Keratinocyte (primary cell): ENCODE measurements around the gene DMXL1. TPM values are rescaled to one million over a fixed set of nuclear protein-coding genes. Genes with fewer than 3 reads are reported as not detected.

Experiments
- DNase-seq: peaks from one replicate; pipeline ENCODE4 v3.0.0-alpha.2; 2011; ENCODE audit warnings: low read depth, missing footprints, low spot score
- FAIRE-seq: peaks from 2 replicates; lab custom pipeline; 2011; peaks lifted over from hg19 to GRCh38; lab: Jason Lieb, UNC
- H2AFZ ChIP-seq: 2 replicates; pipeline ENCODE4 v1.6.0; 2012; ENCODE audit warnings: low read length, control low read depth, inconsistent platforms; ENCODE audit not compliant: control insufficient read depth
- H3K27ac ChIP-seq: 2 replicates; pipeline ENCODE4 v1.5.1; 2011; ENCODE audit warnings: low read length; ENCODE audit not compliant: control insufficient read depth, insufficient read depth
- H3K27me3 ChIP-seq: 3 replicates; pipeline ENCODE4 v1.6.0; 2011; ENCODE audit warnings: low read length; ENCODE audit not compliant: control insufficient read depth, insufficient read depth; ENCODE audit errors: extremely low read depth
- H3K36me3 ChIP-seq, 2 experiments: 2 replicates in 1 of 2; 3 replicates in 1 of 2; pipeline ENCODE4 v1.5.1; 2011; ENCODE audit warnings: low read length in 2 of 2, mild to moderate bottlenecking in 1 of 2; ENCODE audit not compliant: control insufficient read depth in 2 of 2, insufficient read depth in 2 of 2; ENCODE audit errors: extremely low read depth in 1 of 2
- H3K4me1 ChIP-seq: 3 replicates; pipeline ENCODE4 v1.5.1; 2011; ENCODE audit warnings: low read length; ENCODE audit not compliant: control insufficient read depth, insufficient read depth; ENCODE audit errors: extremely low read depth
- H3K4me2 ChIP-seq: 3 replicates; pipeline ENCODE4 v1.6.0; 2011; ENCODE audit warnings: low read depth, low read length; ENCODE audit not compliant: control insufficient read depth, insufficient read depth; ENCODE audit errors: extremely low read depth
- H3K4me3 ChIP-seq, 3 experiments: fragments of 200-600 bp in 1 of 3; sonication (generic) in 1 of 3; 2 replicates in 2 of 3; 3 replicates in 1 of 3; pipeline ENCODE4 v1.5.1; 2011 to 2016; ENCODE audit warnings: low read length in 3 of 3, mild to moderate bottlenecking in 3 of 3, control low read depth in 2 of 3, inconsistent platforms in 1 of 3, low read depth in 1 of 3, mixed read lengths in 1 of 3, mixed run types in 1 of 3, moderate library complexity in 1 of 3; ENCODE audit not compliant: control insufficient read depth in 2 of 3, insufficient read depth in 2 of 3; ENCODE audit errors: extremely low read depth in 1 of 3
- H3K79me2 ChIP-seq: 2 replicates; pipeline ENCODE4 v1.6.0; 2012; ENCODE audit warnings: low read length; ENCODE audit not compliant: control insufficient read depth, insufficient read depth
- H3K9ac ChIP-seq: 3 replicates; pipeline ENCODE4 v1.6.0; 2011; ENCODE audit warnings: low read length; ENCODE audit not compliant: control insufficient read depth, insufficient read depth; ENCODE audit errors: extremely low read depth
- H3K9me1 ChIP-seq: 3 replicates; pipeline ENCODE4 v1.6.0; 2011; ENCODE audit warnings: low read length; ENCODE audit not compliant: control insufficient read depth, insufficient read depth; ENCODE audit errors: extremely low read depth
- H3K9me3 ChIP-seq: 2 replicates; pipeline ENCODE4 v1.5.1; 2012; ENCODE audit warnings: low read depth, low read length; ENCODE audit not compliant: control insufficient read depth
- H4K20me1 ChIP-seq: 3 replicates; pipeline ENCODE4 v1.6.0; 2011; ENCODE audit warnings: low read length; ENCODE audit not compliant: control insufficient read depth, insufficient read depth; ENCODE audit errors: extremely low read depth
- CTCF ChIP-seq, 3 experiments: IDR thresholded peaks in 1 of 3; conservative IDR thresholded peaks in 1 of 3; optimal IDR thresholded peaks in 1 of 3; 2 replicates in 2 of 3; 3 replicates in 1 of 3; pipeline versions ENCODE3 to v1.5.1; 2011; ENCODE audit warnings: low read length in 3 of 3, mild to moderate bottlenecking in 3 of 3, moderate library complexity in 2 of 3, control low read depth in 1 of 3, inconsistent platforms in 1 of 3; ENCODE audit not compliant: insufficient read depth in 2 of 3; ENCODE audit errors: extremely low read depth in 1 of 3
- EZH2 ChIP-seq: IDR thresholded peaks from one replicate; pipeline ENCODE4 v1.6.1; 2012; ENCODE audit warnings: inconsistent platforms, mild to moderate bottlenecking, low read length, moderate library complexity
- dilution Hi-C: fragments of 300-500 bp; cut with MboI; formaldehyde crosslinking; loops from one replicate; pipeline ENCODE4 v1.7.0; 2020; ENCODE audit warnings: low sequenced_read_pairs; ENCODE audit not compliant: extremely low pct_ligation_motif_present
- polyA plus RNA-seq, 5 experiments: library from polyadenylated mRNA; depleted of rRNA in 3 of 5; stranded (reverse) in 3 of 5; stranded (forward) in 1 of 5; unstranded in 1 of 5; fragments of >200 nt; gene quantifications; 1 replicate in 1 of 5; 2 replicates in 3 of 5; 3 replicates in 1 of 5; pipeline versions ENCODE4 v1.2.1 to v1.2.3, GENCODE V29; 2011 to 2012; ENCODE audit warnings: missing spikeins in 2 of 5, low read depth in 1 of 5, low replicate concordance in 1 of 5

Gene DMXL1
- polyA plus RNA-seq, 1 donor (not counting 4 experiments of a cell fraction or from before 2014, with no cell fraction given) = 13.1 TPM

GRCh38 chr5:119058979-119059529 is 11.8 kb upstream of the DMXL1 start:
- no peaks in the 10 kb centered on the region for H3K27me3 ChIP-seq
- no peak overlapping the region for H3K4me2 ChIP-seq
- no peak for DNase-seq
- no peaks in the 10 kb centered on the region for H4K20me1 ChIP-seq
- H3K36me3 ChIP-seq = no peaks in the 10 kb centered on the region
- H3K4me3 ChIP-seq = no peak overlapping the region
- no peak for TF ChIP-seq EZH2
- no peak for TF ChIP-seq CTCF (optimal IDR thresholded peaks at IDR 0.05 in 1 of 3, IDR thresholded peaks at IDR 0.05 in 1 of 3, conservative IDR thresholded peaks at IDR 0.05 in 1 of 3; ENCODE audit: extremely low read depth in 1 of 3, insufficient read depth in 2 of 3, low read length in 3 of 3)
- H3K27ac ChIP-seq = no peak overlapping the region
- FAIRE-seq = no peak
- no peaks in the 10 kb centered on the region for H3K9me3 ChIP-seq
- no peaks in the 10 kb centered on the region for H3K4me1 ChIP-seq
- H3K79me2 ChIP-seq = no peaks in the 10 kb centered on the region
- no peak overlapping the region for H3K9ac ChIP-seq
- no peaks in the 10 kb centered on the region for H3K9me1 ChIP-seq
- dilution Hi-C loops = no loop called here
- no peak overlapping the region for H2AFZ ChIP-seq

GRCh38 chr5:119059740-119060255 is 11.1 kb upstream of the DMXL1 start:
- Histone ChIP-seq H4K20me1 (no peaks in the 10 kb centered on the region), H3K4me2 (no peak overlapping the region), H3K27ac (no peak overlapping the region), H3K36me3 (no peaks in the 10 kb centered on the region), H3K4me1 (no peaks in the 10 kb centered on the region), H2AFZ (no peak overlapping the region), H3K27me3 (no peaks in the 10 kb centered on the region), H3K9me3 (no peaks in the 10 kb centered on the region), H3K9me1 (no peaks in the 10 kb centered on the region), H3K9ac (no peak overlapping the region), H3K79me2 (no peaks in the 10 kb centered on the region), H3K4me3 (no peak overlapping the region)
- DNase-seq (no peak), FAIRE-seq (no peak)
- TF ChIP-seq CTCF (optimal IDR thresholded peaks at IDR 0.05 in 1 of 3, IDR thresholded peaks at IDR 0.05 in 1 of 3, conservative IDR thresholded peaks at IDR 0.05 in 1 of 3; ENCODE audit: extremely low read depth in 1 of 3, insufficient read depth in 2 of 3, low read length in 3 of 3) (no peak), EZH2 (no peak)
- dilution Hi-C loops = no loop called here
